Hypothalamus (tissue), 51 donors: ENCODE measurements around the gene SRCIN1.

ENCODE experiments used
- DNase-seq, 51 donors: peaks; one replicate each; lab custom pipeline; 2025; lab: John Stamatoyannopoulos, UW

The SRCIN1 gene

DNA sequence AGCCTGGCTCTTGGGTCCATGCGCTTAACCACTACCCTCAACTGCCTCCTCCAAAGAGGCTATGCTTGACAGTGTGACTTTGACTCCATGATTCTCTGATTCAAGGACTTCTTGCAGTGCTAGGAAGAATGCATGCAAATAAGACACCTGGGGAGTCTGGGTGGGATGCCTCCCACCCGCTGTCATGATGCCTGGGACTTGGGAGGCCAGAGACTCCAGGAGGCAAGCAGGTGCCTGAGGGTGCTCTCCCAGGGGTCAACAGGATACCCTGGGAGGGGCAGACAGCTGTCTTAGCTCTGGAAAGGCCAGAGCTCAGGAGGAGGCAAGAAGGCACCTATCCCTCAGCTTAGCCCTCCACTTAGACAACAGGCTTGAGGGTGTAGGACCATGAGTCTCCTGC lies 38.4 kb downstream of the SRCIN1 start:
- no peak for DNase-seq

DNA sequence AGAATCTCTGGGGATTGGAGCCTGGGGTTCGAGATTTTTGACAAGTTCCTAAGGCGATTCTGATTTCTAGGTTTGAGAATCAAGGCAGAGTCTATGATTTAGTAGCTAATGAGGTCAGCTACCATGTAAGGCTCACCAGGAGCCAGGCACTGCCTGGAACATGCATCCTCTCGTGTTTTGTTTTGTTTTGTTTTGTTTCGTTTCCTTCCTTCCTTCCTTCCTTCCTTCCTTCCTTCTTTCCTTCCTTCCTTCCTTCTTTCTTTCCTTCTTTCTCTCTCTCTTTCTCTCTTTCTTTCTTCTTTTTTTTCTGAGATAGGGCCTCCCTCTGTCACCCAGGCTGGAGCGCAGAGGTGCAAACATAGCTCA lies 39.1 kb downstream of the SRCIN1 start:
- no peak for DNase-seq

DNA sequence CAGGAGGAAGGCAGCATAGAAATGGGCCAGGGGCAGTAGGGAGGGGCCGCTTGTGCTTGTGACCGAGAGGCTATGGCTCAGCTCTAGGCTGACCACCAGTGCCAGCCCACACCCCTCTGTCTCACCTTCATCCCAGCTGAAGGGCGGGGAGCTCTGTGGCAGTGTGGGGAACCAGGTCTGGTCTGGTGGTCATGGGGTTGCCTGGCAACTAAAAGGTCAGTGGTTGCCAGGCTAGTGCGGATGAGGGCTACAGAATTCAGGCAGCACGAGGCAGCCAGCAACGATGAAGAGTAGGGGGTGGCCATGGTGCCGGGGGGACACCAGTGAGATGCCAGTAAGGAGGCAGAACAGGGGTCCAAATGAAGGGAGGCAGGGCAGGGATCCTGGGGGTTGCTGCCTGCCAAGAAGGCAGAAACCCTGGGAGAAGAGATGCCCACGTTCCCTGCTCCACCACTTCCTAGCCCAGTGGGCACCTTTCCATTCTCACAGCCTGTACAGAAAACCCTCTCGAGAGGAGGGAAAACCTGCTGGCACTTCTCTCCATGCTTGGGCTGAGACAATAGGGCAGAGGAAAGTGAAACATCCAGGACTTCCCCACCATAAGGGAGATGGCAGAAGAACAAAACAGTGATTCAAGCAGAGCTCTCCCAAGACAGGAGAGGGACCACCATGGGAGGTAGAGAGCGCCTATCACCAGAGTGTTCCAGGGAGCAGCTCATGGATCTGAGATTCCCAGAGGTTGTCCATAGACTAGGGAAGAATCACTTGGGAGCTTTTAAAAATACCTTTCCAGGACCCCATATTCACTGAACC lies 39.7 kb downstream of the SRCIN1 start:
- DNase-seq = peak in 4 of 51 donors; percentile 21 to 37 (median 35)

DNA sequence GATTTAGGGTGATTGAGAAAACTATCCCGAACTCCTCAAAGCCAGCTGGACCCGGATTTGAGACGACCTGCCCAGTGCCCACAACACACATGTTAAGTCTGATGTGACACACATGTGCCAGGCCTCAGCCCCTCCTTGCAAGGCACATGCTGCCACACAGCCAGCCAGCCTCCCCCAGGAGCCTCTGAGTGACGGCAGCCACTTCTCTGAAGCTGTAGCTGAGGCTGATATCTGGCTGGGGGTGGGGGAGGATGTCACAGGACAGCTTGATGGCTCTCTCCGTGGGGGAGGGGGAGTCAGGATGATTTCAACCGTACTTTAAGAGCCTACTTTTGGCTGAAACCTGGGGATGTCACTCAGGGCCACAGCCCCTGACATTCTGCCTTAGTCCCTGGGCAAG lies 40.9 kb downstream of the SRCIN1 start:
- DNase-seq = peak in 12 of 51 donors; percentile 18 to 55 (median 29)

DNA sequence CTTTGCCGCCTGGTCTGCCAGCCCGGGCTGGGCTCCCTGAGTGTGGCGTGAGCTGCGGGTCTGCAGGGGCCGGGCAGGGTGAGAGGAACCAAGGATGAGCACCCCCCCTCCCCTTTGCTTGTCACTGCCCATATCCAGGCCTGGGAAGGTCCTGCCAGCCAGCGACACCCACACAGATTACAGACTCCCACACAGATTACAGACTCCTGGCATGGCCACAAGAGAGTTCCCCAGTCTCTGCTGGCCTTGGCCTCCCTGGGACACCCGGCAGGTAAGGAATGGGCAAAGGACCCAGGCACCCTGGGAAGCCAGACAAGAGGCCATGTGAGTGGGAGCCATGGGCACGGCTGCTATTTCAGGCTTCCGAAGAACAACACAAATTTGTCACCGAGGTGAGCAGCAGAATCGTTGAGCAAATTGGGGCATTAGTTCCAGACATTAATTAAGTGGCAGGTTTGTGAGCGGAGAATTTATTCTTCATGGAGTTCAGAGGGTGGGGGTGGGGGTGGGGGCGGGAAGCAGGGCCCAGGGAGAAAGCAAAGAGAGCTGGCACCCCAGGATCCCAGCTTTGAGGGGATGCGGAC lies 41.4 kb downstream of the SRCIN1 start:
- DNase-seq = peak in 1 of 51 donors; percentile 50

DNA sequence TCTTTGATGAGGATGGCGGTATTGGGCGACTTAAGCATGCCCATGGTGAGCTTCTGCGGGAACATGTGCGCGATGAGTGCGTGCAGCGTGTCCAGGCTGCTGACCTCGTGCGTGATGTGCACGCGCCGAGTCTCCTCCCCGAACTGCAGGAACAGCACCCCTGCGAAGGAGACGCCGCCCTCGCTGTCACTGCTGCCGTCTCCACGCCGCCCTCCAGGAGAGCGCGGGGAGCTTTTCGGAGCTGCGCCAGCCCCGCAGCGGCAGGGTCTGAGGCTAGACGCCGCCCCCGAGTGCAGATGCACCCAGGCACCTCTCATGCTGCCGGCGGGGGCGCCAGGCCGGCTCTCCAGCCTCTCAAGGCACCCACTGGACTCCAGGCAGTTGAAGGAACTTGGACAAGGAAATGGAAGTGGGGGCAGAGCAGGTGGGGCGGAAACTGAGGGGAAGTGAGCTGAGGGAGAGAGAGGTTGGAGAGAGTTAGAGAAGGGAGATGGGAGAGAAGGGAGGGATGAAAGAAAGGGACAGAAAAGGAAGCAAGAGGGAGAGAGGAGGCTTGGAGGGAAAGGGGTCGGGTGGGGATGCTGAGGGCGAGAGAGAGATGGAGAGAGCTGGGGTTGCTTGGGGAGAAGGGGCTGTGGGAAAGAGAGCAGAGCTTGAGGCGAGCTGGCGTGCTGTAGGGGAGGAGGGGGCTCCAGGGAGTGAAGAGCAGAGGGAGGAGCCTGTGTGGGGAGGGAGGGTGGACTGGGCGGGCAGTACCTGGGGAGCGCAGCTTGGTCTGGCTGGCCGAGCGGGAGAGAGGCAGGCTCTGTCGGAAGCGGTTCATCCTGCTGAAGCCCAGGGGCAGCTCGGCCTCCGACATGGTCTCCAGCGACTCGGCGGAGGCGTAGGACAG lies 42.1 kb downstream of the SRCIN1 start:
- DNase-seq = peak in 1 of 51 donors; percentile 26

DNA sequence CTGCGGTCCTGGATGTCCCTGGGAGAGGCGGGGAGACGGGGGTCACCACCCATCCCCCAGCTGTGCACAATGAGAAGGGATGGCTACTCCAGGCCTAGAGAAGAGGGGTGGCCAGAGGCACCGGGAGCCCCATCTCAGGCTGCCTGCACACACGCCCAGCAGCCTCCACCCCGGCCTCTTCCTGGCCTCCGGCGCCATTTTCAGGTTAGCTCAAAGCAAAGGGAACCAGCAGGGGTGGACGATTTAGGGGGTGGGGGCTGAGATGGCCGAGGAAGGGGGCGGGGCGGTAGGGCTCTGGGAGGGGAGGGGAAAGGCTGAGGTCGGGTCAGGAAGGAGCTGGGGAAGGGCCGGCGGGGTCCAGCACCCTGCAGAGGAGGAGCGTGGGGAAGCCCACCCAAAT lies 42.8 kb downstream of the SRCIN1 start:
- no peak for DNase-seq

DNA sequence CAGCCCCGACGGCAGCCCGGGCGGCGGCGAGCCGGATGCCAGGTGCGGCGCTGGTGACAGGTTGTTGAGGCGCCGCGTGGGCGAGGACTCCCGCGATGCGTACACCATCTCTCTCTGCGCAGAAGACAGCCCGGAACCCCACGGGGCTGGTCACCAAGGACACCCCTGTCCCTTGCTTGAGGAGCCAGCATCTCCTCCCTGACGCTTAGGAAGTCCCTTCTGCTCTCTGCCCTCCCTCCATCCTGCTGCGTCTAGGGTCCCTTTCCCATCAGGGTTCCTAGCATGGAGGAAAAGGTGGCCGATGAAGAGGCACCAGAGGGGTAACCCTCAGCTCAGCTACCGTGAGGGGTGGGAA lies 43.6 kb downstream of the SRCIN1 start:
- DNase-seq = no peak

DNA sequence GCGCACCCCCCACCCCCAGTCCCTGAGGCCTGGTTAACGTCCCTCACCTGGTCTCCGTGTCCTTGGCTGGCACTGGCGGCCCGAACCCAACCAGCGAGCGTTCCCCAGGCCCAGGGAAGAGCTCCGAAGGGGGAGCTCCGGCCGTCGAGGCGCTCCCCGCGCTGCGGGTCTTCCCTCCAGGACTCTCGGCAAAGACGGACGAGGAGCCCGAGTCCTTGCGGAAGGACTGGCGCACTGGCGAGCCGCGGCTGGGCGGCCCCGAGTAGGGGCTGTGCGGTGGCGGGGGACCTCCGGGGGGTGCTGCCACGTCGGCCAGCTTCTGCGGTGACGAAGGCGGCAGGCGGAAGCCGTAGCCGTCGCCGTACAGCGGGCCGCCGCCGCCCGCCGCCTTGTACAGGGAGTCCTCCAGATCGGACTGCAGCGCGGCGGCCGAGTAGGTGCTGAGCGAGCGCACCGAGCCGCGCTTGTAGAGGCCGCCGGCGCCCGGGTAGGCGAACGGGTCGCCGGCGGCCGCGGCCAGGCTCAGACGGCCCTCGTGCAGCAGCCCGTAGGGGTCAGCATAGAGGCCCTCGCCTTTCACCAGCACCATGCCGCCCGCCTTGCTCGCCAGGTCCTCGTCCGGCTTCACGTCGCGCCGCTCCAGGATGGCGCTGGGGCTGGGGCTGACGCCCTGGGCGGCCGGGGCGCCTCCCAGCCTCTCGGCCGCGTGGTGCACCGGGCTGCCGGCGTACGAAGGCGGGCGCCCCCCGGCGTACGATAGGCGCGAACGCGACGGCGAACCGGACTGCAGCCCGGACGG lies 44.1 kb downstream of the SRCIN1 start:
- peak in 1 of 51 donors; percentile 15 for DNase-seq

DNA sequence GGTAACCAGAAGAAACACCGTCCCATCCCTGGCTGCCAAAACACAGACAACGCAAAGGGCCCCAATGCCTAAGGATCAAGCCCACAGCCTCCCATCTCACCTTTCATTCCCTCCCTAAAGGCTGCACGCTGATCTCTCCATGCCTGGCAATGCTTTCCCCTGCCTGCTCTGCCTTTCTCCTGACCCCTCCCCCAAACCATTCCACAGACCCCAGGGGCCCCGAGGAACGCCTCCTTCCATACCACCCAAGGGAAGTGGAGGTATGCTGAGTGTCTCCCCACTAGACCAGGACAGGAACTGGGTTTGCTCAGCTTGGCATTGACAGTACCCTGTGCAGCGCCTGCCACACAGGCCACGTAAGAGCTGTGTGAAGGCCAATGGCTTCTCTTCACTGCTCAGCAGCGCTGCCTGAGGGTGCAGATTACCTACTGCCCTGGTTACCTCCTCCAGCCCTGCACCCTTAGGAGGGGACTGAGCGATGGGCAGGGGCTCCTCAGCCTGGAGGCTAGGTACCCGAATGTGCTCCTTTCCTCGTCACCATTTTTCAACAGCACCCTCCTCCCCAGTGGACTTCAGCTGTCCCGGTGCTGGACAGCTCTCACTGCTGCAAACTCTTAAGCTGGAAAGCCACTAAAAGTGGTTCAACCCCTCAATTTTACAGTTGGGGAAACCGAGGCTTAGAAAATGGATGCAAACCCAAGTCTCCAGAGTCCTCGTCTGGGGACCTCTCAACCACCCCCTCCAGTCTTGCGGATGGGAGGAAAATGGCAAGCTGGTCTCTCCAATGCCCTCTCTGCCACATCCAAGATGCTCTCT lies 45.0 kb downstream of the SRCIN1 start:
- peak in 1 of 51 donors; percentile 10 for DNase-seq

DNA sequence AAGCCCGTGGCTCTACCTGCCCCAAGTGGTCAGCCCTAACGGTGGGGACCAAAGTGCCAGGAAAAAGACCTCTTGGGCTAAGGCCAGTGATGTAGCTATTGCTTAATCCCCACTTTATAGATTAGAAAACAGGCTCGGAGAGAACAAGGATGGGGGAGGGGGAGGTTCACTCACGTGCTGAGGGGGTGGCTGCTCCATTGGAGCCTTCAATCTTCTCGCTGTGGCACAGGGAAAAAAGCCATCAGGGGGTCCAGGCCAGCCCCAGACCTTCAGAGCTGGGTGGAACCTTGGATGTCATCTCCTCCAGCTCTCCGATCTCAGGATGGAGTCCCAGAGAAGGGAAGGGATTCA lies 45.9 kb downstream of the SRCIN1 start:
- DNase-seq = no peak

DNA sequence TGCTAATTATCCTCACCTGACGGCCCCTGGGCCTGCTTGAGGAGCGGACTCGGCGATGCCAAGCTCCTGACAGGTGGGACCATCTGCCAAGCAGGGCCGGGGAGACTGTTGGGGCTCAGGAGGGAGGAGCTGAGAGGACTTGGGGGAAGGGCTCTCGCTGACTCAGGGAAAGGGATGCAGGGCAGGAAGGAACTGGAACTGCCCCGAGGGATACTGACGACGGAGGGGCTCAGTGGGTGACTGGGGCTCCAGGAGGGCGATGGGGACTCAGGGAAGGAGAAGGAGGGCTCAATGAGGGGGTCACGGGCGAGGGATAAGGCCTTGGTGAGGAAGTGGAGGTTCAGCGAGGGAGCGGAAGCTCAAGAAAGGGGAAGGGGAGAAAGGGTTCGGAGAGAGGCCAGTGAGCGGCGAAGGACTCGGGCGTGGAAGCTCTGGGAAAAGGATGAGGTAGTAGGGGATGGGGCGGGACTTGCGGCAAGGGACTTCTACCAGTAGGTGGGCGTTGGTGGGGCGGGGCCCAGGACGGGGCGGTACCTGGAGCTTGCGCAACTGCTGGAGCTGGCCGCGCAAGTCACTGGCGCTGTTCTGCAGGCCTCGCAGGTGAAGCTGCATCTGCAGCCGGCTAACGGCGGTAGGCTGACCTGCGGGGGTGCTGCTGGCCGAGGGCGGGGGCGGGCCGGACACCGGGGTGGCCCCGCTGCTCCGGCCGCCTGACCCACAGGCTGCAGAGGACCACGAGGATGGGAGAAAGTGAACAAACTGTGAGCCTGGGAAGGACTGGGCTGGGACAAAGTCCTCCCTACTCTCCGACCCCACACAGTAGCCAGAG lies 46.5 kb downstream of the SRCIN1 start:
- peak in 2 of 51 donors; percentile 24 to 38 for DNase-seq

DNA sequence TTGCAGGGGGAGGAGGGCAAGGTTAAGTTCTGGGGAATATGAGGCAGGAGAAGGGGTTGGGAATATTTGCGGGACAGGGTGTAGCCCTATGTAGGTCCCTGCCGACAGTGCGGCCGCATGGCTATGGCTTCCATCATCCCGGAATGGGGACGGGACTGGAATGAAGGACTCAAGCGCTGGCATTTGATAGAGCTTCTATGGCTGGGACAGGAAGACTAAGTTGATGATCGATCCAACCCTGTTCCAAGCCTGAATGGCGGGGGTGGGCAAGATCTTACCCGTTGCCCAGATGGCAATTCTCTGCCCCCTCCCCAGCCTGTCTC lies 47.1 kb downstream of the SRCIN1 start:
- peak in 1 of 51 donors; percentile 51 for DNase-seq

DNA sequence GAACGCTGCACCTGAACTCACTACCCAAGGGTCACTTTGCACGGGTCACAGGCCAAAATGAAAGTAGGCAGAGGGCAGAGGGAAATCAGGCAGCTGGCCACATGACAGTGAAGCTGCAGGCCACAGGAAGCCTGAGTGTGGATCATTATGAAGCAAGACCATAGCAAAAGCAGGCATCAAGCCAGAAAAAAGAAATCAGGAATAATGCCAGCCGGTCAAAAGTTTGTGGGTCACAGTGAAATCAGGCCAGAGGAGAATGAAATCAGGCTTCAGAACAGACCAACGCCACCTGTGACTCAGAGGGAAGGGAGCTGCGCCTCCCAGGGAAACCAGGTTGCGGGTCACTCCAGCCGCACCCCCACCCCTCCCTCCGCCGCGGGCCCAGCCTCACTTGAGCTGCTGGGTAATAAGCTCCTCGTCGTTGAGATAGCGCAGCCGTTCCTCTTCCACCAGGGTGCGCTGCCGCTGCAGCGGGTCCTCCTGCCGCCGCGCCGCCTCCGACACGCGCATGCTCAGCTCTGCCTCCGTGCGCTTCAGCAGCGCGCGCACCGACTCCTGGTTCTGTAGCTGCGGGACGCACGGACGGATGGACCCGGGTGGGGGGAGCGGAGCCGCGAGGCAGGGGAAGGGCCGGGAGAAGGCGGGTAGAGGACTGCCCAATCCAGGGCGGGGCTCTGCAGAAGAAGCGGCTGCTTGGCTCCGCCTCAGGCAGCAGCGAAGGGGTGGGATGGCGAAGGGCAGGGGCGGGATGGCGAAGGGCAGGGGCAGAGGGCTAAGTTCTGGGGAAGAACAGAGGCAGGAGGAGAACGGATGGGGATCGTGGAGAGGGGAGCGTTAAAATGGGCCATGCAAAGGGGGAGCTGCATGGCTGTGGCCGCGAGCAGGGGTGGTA lies 47.7 kb downstream of the SRCIN1 start:
- DNase-seq = peak; percentile 38 to 93 (median 81)

DNA sequence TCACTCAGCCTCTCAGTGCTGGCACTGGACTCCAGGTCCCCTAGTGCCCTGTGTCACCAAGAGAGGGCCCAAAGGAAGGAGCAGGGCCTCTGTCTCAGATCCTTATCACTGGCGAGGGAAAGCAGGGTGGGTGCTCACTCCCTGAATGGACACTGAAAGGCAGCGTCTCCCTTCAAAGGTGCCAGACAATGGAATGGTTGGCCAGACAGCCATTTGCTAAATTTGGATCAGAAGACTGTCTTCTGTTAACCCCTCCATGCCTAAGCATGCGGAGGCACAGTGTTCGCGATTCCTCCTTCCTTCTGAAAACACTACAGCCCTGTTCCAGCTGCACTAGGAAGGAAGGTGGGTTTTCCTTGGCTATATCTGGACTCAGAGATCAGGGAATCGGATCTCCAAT lies 48.4 kb downstream of the SRCIN1 start:
- DNase-seq = no peak

DNA sequence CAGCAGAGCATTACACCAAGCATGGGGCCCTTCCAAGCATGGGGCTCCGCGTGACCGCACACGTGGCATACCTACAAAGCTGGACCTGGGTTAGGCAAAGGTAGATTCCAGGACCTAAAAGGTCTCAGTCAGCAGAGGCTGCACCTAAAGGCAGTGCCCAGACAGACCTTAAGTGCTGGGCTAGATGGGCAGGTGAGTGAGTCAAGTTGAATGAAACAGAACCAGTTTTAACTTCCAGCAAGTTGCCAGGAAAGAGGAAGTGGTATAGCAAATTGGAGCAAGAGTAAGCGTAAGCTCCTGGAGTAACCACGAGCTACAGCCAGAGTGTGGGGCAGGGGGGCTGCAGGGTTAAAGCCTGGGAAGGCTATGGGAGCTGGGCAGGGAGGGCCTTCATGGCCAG lies 49.5 kb downstream of the SRCIN1 start:
- DNase-seq = no peak

DNA sequence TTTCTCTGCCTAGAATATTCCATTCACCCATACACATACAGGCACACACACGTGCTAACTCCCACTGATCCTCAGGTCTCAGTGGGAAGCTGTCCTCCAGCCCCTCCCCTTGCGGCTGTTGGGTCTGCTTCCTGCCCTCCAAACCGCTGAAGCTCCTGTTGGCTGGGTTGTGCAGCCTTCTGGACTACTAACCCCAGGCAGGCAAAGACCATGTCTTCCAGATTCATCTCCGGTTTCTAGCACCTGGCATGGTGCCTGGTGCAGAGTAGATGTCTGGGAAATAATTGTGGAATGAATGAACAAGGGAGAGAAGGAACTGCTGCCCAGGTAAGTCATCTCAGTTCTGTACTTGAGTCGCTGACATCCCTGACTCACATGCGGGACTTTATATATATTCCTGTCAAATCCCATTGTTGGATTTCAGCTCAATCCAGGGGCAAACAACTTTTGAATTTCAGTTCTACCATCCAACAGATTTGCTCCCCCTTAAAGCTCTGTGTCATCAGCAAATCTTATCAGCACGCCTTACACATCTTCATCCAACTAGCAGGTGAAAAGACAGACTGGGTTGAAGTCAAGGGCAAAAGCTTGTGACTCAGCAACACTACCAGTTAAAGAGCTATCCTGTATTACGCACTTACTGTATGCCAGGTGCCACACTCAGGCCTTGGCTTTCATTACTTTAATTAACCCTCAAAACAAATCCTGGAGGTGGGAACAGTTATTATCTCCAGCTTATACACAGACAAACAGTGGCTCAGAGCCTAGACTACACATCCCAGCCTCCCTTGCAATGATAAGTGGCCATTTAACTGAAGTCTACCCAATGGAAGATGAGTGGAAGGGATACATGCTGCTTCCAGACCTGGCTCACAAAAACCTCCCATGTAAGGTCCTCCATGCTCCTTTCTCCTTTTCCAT lies 51.1 kb downstream of the SRCIN1 start:
- no peak for DNase-seq
